Endothelial cell of umbilical vein (primary cell): ENCODE results near the gene CTIF.

Source experiments
- POLR2A ChIP-seq: IDR thresholded peaks from 2 replicates; pipeline ENCODE4 v1.6.1; 2012; ENCODE audit warnings: low read depth, mild to moderate bottlenecking, control low read depth, low read length
- POLR2AphosphoS5 ChIP-seq: IDR thresholded peaks from 2 replicates; pipeline ENCODE4 v1.6.1; 2012; ENCODE audit warnings: low read depth, mild to moderate bottlenecking, control low read depth, low read length, moderate library complexity; ENCODE audit not compliant: insufficient read depth
- TF ChIP-seq, protein P1 (sequence below), 2 donors: IDR thresholded peaks; 1 replicate in 1 of 2; 2 replicates in 1 of 2; pipeline ENCODE4 v1.5.1; 2011; ENCODE audit warnings: low read length in 2 of 2, mild to moderate bottlenecking in 2 of 2, moderate library complexity in 2 of 2, control low read depth in 1 of 2, inconsistent platforms in 1 of 2, low read depth in 1 of 2; ENCODE audit not compliant: insufficient read depth in 1 of 2; ENCODE audit errors: extremely low read depth in 1 of 2

DNA sequence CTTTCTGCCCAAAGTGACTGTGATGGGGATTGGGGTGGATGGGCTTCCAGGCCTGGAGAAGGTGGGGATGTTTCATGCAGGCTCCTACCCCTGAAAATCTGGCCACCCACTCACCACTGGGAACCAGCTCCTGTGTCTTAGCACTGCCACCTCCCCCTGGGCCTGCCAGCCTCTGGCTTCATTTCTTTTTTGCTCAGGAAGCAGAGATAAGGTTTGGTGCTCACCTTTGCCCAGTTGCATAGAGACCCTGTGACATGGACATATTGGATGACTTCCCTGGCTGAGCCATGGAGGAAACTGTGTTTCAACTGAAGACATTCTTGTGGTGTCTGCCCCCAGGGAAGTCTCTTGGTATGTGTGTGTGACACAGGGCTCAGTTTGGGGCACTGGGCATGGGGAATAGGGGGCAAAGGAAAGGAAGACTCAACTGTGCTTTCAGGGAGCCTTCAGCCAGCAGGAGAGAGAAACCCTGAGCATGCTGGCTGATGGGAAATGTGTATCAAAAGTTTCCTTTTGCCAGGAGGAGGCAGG is 16.7 kb downstream of the CTIF start:
- TF ChIP-seq POLR2A (no peak), POLR2AphosphoS5 (no peak)
- TF ChIP-seq, protein P1, sequence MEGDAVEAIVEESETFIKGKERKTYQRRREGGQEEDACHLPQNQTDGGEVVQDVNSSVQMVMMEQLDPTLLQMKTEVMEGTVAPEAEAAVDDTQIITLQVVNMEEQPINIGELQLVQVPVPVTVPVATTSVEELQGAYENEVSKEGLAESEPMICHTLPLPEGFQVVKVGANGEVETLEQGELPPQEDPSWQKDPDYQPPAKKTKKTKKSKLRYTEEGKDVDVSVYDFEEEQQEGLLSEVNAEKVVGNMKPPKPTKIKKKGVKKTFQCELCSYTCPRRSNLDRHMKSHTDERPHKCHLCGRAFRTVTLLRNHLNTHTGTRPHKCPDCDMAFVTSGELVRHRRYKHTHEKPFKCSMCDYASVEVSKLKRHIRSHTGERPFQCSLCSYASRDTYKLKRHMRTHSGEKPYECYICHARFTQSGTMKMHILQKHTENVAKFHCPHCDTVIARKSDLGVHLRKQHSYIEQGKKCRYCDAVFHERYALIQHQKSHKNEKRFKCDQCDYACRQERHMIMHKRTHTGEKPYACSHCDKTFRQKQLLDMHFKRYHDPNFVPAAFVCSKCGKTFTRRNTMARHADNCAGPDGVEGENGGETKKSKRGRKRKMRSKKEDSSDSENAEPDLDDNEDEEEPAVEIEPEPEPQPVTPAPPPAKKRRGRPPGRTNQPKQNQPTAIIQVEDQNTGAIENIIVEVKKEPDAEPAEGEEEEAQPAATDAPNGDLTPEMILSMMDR (IDR thresholded peaks at IDR 0.05; ENCODE audit: extremely low read depth in 1 of 2, insufficient read depth in 1 of 2, low read depth in 1 of 2, low read length in 2 of 2), result no peak
